HG03196 (cell line): ENCODE results near the gene MAP4K5.
"Not testable (repeated sequence)": the region's sequence is repeated elsewhere in the genome, so short reads cannot be mapped to it uniquely, and the experiment has no call there.

Source experiments
- ATAC-seq: cut with Tn5 transposase; IDR thresholded peaks from one replicate; pipeline ENCODE4 v1.9.1; 2021; ENCODE audit not compliant: unreplicated experiment

Gene MAP4K5

GRCh38 chr14:50533241-50533705, 904 bp upstream of the MAP4K5 start:
- ATAC-seq, result no peak

DNA sequence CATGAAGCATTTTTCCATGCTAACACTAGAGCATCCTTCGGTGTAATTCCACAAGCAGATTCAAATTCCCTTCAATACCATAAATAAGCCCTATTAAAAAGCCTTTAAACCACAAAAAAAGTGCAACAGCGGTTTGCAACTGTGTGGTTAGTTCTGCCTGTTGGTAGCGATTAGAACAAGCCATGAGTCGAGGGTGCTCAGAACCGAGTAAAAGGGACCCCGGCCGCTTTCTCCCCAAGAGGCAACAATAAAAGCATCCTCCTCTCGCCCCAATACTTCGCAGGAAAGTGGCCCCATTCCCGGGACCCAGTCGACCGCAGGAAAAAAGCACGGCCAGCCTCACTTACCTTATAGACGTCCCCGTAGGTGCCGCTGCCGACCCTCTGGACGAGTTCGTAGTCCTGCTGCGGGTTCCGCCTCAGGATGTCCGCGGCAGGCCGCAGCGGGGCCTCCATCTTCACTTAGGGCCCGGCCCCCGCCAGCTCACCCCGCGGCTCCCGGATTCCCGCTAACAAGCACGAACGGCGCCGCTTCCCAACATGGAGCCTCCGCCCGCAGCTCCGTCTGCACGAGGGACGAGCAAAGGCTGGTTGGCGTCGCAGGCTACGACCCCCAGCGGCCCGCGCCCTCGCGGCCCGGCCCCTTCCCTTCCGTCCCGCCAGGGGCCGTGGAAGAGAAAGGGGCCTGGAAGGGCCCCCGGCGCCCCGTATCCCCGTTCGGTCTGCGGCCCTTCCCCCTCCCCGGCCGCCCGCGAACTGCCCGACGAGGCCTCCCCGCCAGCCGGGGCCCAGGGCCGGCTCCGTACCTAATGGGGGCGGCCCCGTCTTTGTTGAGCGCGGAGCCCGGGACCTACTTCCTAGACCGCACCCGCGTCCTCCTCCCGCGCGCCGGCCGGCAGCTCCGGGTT, 521 bp downstream of the MAP4K5 start:
- peak; percentile 42 for ATAC-seq

DNA sequence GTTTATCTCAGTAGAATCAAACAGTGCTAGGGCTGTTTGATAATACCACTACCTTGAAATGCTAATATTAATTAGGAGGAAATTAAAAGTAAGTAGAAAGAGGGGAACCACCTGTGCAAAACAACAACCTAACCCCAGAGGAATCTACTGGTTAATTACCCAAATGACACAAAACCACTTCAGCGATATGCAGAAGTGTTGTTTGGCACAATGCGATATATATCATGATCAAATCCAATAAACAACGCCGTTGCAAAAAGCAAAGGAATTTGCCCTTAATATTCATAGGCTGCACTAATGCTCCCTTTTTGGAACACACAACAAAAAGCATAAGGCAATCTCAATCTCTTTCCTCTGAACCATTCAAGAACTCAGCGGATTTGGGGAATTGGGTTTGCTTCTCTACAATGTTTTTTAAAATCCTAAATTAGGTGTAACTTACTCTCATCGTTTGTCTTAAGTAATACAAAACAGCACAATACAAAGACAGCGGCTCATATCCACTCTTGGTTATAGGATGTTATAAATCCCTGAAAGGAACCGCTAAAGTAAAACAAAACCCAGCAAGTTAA, 1.5 kb downstream of the MAP4K5 start:
- ATAC-seq, result no peak

- no peak for ATAC-seq
These were observed 2.0 kb downstream of the MAP4K5 start for GRCh38 chr14:50530358-50530757.

- ATAC-seq, result no peak
These were observed 2.8 kb downstream of the MAP4K5 start for GRCh38 chr14:50529288-50530179.

DNA sequence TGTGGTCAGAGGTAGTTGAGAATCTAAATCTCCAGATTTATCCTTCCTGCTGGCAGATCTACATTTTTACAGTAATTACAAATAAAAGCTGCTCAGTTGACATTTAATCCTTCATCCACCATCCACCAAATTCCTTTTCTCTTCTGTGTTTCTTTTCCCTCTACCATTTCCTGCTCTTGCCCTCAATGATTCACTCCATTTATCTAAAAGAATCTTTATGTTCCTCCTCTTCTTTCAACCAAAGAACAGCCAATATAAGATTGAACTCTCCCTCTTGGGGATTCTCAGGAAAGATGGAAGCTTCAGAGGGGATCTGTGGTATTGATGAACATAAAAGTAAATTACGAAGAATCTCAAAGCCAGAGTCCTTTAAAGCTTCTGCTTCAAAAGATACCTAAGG, 4.4 kb downstream of the MAP4K5 start:
- ATAC-seq, result no peak

DNA sequence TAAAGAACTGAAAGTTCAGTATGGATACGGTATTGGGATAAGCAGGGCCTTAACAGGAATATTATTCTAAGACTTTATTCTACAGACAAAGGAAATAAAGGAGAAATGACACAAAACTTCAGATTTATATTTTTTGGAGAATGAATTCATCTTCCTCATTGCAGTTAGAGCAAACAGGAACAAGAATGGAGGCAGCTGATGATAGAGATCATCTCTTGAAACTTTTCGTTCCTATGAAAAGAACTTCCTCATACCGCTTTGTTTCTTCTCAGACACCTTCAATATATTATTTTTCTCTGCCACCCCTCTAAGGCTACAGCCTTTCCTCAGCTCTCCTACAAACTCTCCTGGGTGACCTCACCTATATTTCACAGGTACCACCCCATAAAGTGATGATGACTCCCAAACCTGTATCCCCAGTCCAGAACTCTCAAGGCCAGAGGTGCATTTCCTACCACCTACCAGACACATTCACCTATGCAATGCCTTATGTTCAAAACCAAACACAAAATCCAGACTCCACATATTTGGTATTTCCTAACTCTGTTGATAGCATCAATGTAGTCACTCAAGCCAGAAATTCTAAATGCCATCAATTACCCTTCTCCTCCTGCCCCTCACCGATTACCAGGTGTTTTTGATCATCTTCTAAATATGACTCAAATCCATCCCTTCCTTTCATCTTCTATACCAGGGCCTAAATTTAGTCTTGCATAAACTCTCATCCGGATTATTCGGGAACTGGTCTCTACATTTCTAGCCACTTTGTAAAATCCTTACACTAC, 7.4 kb downstream of the MAP4K5 start:
- ATAC-seq, result no peak

DNA sequence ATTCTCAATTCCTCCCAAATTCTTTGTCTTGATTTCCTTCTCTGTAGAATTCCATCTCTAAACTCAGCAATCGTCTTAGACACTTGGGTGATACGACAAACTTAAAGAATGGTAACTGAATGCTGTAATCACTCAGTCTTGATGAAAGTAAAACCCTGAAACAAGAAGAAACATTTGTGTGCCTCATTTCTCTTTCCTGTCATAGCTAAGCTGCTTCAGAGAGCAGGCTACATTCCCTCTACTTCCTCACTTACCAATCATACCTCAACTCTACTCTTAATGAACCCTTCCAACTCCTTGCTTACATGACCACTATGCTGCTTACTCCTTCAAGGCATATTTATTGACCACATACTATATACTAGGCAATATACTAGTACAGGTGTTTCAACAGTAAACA, 8.3 kb downstream of the MAP4K5 start:
- ATAC-seq, result peak; percentile 38

GRCh38 chr14:50523271-50524041, 8.9 kb downstream of the MAP4K5 start:
- no peak for ATAC-seq

- peak; percentile 61 for ATAC-seq
These were observed 10.4 kb downstream of the MAP4K5 start for GRCh38 chr14:50521912-50522341.

DNA sequence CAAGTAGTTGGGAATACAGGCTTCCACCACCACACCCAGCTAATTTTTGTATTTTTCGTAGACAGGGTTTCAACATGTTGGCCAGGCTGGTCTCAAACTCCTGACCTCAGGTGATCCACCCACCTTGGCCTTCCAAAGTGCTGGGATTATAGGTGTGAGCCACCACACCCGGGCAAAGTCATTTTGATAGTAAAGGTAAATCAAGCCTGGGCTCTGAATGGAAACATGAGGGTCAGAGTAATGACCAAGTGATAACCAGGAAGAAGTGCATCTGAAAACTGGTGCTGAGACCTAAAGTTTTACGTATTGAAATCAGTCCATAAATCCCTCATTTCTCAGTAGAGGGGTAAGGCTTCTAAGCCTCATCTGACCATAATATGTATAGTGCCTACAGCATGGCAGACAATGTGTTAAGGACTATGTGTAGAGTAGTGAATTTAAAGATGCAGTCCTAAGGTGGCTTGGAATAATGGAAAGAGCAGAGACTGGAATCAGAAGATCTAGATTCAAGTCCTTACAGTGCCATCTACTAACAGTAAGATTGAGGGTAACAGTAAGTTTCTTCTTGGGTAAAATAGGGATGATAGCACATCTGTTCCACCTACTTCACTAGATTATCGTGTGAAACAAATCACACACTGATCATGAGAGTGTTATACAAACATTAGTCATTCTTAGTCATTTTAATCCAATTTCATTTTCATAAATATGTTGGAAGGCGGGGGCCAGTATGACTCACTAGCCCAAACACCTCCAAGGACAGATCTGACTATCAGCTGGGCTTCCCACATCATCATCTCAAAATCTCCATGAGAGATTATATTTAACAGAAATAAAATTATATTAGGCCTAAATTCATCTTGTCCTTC, 11.2 kb downstream of the MAP4K5 start:
- peak; percentile 60 for ATAC-seq

- ATAC-seq, result no peak
These were observed 16.3 kb downstream of the MAP4K5 start for GRCh38 chr14:50516091-50516490.

DNA sequence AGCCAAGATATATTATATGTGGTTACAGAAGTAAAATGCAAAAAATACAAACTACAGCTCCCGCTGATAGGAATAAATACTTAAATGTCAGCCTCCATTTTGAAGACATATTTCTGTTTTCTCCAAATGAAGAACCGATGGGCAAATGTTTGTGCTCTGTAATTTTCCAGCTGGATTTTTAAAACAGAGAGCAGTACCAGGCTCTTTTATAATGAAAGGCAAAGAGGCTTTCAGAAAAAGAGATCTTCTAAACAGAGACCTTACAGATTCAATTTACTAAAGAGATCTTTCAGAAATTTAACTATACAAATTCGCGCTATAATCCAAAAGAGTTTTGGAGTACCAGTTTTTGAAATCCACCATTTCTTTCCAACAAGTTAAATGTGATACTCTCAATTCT, 19.9 kb downstream of the MAP4K5 start:
- ATAC-seq, result no peak

GRCh38 chr14:50510157-50510556, 22.2 kb downstream of the MAP4K5 start:
- ATAC-seq, result no peak

DNA sequence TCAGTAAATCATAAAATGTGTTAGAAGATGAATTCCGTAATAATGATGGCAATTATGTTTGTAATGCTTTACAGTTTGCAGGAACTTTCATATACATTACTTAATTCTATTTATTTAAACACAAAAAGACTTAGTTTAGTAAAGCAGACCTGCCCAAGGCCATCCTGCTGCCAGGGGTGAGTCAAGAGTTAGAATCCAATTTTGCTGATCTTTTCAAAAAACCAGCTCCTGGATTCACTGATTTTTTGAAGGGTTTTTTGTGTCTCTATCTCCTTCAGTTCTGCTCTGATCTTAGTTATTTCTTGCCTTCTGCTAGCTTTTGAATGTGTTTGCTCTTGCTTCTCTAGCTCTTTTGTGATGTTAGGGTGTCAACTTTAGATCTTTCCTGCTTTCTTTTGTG, 25.3 kb downstream of the MAP4K5 start:
- not testable (repeated sequence) for ATAC-seq

- no peak for ATAC-seq
These were observed 30.7 kb downstream of the MAP4K5 start for GRCh38 chr14:50501642-50502041.

- no peak for ATAC-seq
These were observed 35.0 kb downstream of the MAP4K5 start for GRCh38 chr14:50497351-50497750.

DNA sequence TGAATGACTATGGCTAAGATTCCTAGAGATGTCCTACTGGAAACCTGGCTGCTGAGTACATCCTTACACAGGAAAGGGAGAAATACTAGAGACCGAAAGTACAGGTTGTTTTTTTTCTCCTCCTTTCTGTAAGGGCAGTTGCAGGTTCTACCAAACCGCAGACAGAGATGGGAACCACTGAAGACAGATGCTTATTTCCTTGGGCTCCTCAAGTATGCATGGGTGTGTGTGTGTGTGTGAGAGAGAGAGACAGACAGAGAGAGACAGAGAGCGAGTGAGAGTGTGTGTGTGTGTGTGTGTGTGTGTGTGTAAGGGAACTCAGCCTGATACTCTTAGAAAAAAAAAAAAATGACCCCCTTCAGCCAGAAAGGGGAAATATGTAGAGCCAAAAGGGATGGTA, 42.5 kb downstream of the MAP4K5 start:
- ATAC-seq, result no peak

- no peak for ATAC-seq
These were observed 43.8 kb downstream of the MAP4K5 start for GRCh38 chr14:50488521-50488920.
